RWPE2 (cell line): ENCODE results near the gene MACROD2.

Experiments
- ATAC-seq: fragments of 200-7000 bp; cut with Tn5 transposase; 3 replicates; pipeline ENCODE4 v1.9.1; 2021; ENCODE audit warnings: low read depth
- DNase-seq: peaks from one replicate; pipeline ENCODE4 v3.0.0-alpha.2; 2020; ENCODE audit warnings: low spot score
- H3K27ac ChIP-seq: fragments of 450-650 bp; 2 replicates; pipeline ENCODE4 v1.5.1; 2017; ENCODE audit warnings: mild to moderate bottlenecking; ENCODE audit not compliant: poor library complexity, severe bottlenecking
- H3K27me3 ChIP-seq: fragments of 250-450 bp; sonication (Bioruptor Pico); 2 replicates; pipeline ENCODE4 v1.5.1; 2021; ENCODE audit warnings: mild to moderate bottlenecking, moderate library complexity; ENCODE audit not compliant: insufficient read depth, poor library complexity, severe bottlenecking
- H3K36me3 ChIP-seq: fragments of 250-450 bp; sonication (Bioruptor Pico); 2 replicates; pipeline ENCODE4 v1.5.1; 2020; ENCODE audit warnings: low read depth, mild to moderate bottlenecking, moderate library complexity
- H3K4me1 ChIP-seq: fragments of 250-450 bp; sonication (Bioruptor Pico); 2 replicates; pipeline ENCODE4 v1.5.1; 2021; ENCODE audit warnings: mild to moderate bottlenecking, moderate library complexity; ENCODE audit not compliant: insufficient read depth, poor library complexity, severe bottlenecking
- H3K4me3 ChIP-seq: fragments of 250-450 bp; sonication (Bioruptor Pico); 2 replicates; pipeline ENCODE4 v1.5.1; 2021; ENCODE audit warnings: mild to moderate bottlenecking, moderate library complexity; ENCODE audit not compliant: severe bottlenecking
- H3K9me3 ChIP-seq: fragments of 250-450 bp; sonication (Bioruptor Pico); 2 replicates; pipeline ENCODE4 v1.5.1; 2021; ENCODE audit warnings: mild to moderate bottlenecking, moderate library complexity; ENCODE audit not compliant: severe bottlenecking
- CTCF ChIP-seq: fragments of 450-650 bp; IDR thresholded peaks from one replicate; pipeline ENCODE4 v1.5.1; 2017; ENCODE audit warnings: mild to moderate bottlenecking, moderate library complexity; ENCODE audit not compliant: poor library complexity, severe bottlenecking

MACROD2 gene

GRCh38 chr20:15611541-15611940, 1616.2 kb downstream of the MACROD2 start:
- DNase-seq (no peak), ATAC-seq (no peak)
- H3K27me3 ChIP-seq, result no peaks in the 10 kb centered on the region
- H3K36me3 ChIP-seq, result no peaks in the 10 kb centered on the region
- no peak overlapping the region for H3K27ac ChIP-seq
- H3K9me3 ChIP-seq, result no peaks in the 10 kb centered on the region
- no peak overlapping the region for H3K4me3 ChIP-seq
- no peaks in the 10 kb centered on the region for H3K4me1 ChIP-seq
- TF ChIP-seq CTCF, result no peak

GRCh38 chr20:15612198-15612597, 1616.9 kb downstream of the MACROD2 start:
- Histone ChIP-seq H3K36me3 (no peaks in the 10 kb centered on the region), H3K4me3 (no peak overlapping the region), H3K27me3 (no peaks in the 10 kb centered on the region), H3K9me3 (no peaks in the 10 kb centered on the region), H3K4me1 (no peaks in the 10 kb centered on the region), H3K27ac (no peak overlapping the region)
- DNase-seq (no peak), ATAC-seq (no peak)
- TF ChIP-seq CTCF, result no peak

- TF ChIP-seq CTCF, result no peak
- H3K27ac ChIP-seq, result no peak overlapping the region
- ATAC-seq, result no peak
- no peaks in the 10 kb centered on the region for H3K27me3 ChIP-seq
- no peaks in the 10 kb centered on the region for H3K9me3 ChIP-seq
- H3K4me1 ChIP-seq, result no peaks in the 10 kb centered on the region
- no peaks in the 10 kb centered on the region for H3K36me3 ChIP-seq
- no peak for DNase-seq
- H3K4me3 ChIP-seq, result no peak overlapping the region
Observed at GRCh38 chr20:15612769-15613168, 1617.5 kb downstream of the MACROD2 start.

- no peak for DNase-seq
- no peak for ATAC-seq
- Histone ChIP-seq H3K4me3 (no peak overlapping the region), H3K36me3 (no peaks in the 10 kb centered on the region), H3K9me3 (no peaks in the 10 kb centered on the region), H3K27me3 (no peaks in the 10 kb centered on the region), H3K27ac (no peak overlapping the region), H3K4me1 (no peaks in the 10 kb centered on the region)
- no peak for TF ChIP-seq CTCF
Observed at GRCh38 chr20:15613530-15613929, 1618.2 kb downstream of the MACROD2 start.

- ATAC-seq, result 0 out of 3 replicates have a peak, but pooled peaks have one; percentile 17
- no peak for TF ChIP-seq CTCF
Observed at GRCh38 chr20:15616626-15617025, 1621.3 kb downstream of the MACROD2 start.

More at GRCh38 chr20:15616626-15617025, 1621.3 kb downstream of the MACROD2 start:
- no peaks in the 10 kb centered on the region for H3K9me3 ChIP-seq
- H3K27me3 ChIP-seq, result peaks cover 4% of the 10 kb centered on the region
- H3K36me3 ChIP-seq, result no peaks in the 10 kb centered on the region
- H3K4me1 ChIP-seq, result no peaks in the 10 kb centered on the region
- no peak overlapping the region for H3K27ac ChIP-seq
- no peak overlapping the region for H3K4me3 ChIP-seq
- DNase-seq, result no peak
